ENCODE data around the gene PATL2.
A peak's percentile ranks its signal among the peaks of the same experiment; 100 is the strongest.

PATL2 gene

DNA sequence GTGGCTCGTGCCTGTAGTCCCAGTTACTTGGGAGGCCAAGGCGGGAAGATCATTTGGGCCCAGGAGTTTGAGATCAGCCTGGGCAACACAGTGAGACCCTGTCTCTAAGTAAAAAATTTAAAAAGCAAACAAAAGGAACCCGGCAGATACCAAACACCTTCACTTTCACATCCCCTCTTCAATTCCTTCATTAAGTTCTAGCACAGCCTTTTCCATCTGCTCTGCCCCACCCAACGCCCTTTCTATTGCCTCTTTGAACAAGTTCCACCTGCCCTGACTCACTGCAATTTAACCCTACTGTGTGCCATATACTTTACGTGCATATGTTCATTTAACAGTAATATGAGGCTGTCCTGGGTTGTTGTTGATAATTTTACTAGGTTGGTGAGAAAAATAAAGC lies 35.2 kb downstream of the PATL2 start:
- H3K4me3 ChIP-seq (ENCODE audit: low read depth, low read length), result no peak overlapping the region
- no peak for DNase-seq (ENCODE audit: low read depth)
- TF ChIP-seq, protein P1, sequence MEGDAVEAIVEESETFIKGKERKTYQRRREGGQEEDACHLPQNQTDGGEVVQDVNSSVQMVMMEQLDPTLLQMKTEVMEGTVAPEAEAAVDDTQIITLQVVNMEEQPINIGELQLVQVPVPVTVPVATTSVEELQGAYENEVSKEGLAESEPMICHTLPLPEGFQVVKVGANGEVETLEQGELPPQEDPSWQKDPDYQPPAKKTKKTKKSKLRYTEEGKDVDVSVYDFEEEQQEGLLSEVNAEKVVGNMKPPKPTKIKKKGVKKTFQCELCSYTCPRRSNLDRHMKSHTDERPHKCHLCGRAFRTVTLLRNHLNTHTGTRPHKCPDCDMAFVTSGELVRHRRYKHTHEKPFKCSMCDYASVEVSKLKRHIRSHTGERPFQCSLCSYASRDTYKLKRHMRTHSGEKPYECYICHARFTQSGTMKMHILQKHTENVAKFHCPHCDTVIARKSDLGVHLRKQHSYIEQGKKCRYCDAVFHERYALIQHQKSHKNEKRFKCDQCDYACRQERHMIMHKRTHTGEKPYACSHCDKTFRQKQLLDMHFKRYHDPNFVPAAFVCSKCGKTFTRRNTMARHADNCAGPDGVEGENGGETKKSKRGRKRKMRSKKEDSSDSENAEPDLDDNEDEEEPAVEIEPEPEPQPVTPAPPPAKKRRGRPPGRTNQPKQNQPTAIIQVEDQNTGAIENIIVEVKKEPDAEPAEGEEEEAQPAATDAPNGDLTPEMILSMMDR (IDR thresholded peaks at IDR 0.05; ENCODE audit: insufficient read depth, low read depth, low read length, missing control alignments), result no peak

GRCh38 chr15:44673639-44674038 lies 37.5 kb downstream of the PATL2 start:
- H3K4me3 ChIP-seq (ENCODE audit: low read depth, low read length), result no peak overlapping the region
- TF ChIP-seq, protein P1 (IDR thresholded peaks at IDR 0.05; ENCODE audit: insufficient read depth, low read depth, low read length, missing control alignments), result no peak
- no peak for DNase-seq (ENCODE audit: low read depth)

- no peak for DNase-seq (ENCODE audit: low read depth)
- TF ChIP-seq, protein P1 (IDR thresholded peaks at IDR 0.05; ENCODE audit: insufficient read depth, low read depth, low read length, missing control alignments), result no peak
- H3K4me3 ChIP-seq (ENCODE audit: low read depth, low read length), result no peak overlapping the region
Observed at GRCh38 chr15:44670087-44670950, 40.8 kb downstream of the PATL2 start.

- TF ChIP-seq, protein P1 (IDR thresholded peaks at IDR 0.05; ENCODE audit: insufficient read depth, low read depth, low read length, missing control alignments), result no peak
- no peak overlapping the region for H3K4me3 ChIP-seq (ENCODE audit: low read depth, low read length)
- no peak for DNase-seq (ENCODE audit: low read depth)
Observed at GRCh38 chr15:44668921-44669320, 42.2 kb downstream of the PATL2 start.

DNA sequence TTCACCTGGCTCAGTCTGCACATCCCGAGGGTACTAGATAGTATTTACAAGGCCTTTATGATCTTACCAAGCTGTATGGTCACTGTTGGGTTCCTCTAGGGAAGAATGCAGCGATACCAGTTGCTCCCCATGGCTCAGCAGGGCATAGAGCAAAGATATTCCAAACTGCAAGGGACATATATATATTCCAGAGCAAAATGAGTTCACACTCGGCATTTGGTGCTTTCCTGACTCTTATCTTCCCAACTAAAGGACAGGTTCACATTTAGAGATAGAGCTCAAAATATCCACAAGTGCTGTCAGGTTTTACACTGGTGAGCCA lies 44.1 kb downstream of the PATL2 start:
- TF ChIP-seq, protein P1 (IDR thresholded peaks at IDR 0.05; ENCODE audit: insufficient read depth, low read depth, low read length, missing control alignments), result no peak
- H3K4me3 ChIP-seq (ENCODE audit: low read depth, low read length), result peak overlapping the region; percentile 49
- DNase-seq (ENCODE audit: low read depth), result no peak

- H3K4me3 ChIP-seq (ENCODE audit: low read depth, low read length), result peak overlapping the region; percentile 49
- TF ChIP-seq, protein P1 (IDR thresholded peaks at IDR 0.05; ENCODE audit: insufficient read depth, low read depth, low read length, missing control alignments), result no peak
- peak; percentile 61 for DNase-seq (ENCODE audit: low read depth)
Observed at GRCh38 chr15:44666210-44667038, 44.7 kb downstream of the PATL2 start.
